Cardiac septum (tissue), 1 donor: Measurements from ENCODE around the gene GRIN1. TPM values are rescaled to one million over a fixed set of nuclear protein-coding genes. Genes with fewer than 3 reads are reported as not detected.
A peak's percentile ranks its signal among the peaks of the same experiment; 100 is the strongest.

Source experiments
- DNase-seq: peaks from one replicate; pipeline ENCODE4 v3.0.0-alpha.2; 2020; ENCODE audit warnings: low spot score
- intact Hi-C: fragments of 100-400 bp; cut with DNase I; formaldehyde crosslinking; loops from one replicate; pipeline ENCODE4 v1.14.0; 2022
- total RNA-seq: library from RNA; stranded (reverse); fragmentation: NEBNext Ultra II Directional; extraction: Animal tissue kit (Norgen Biotek cat#: 25700); gene quantifications from one replicate; pipeline ENCODE4 v1.2.1, GENCODE V29; 2021
- donor health status: DM: no; HTN: no; CAD: no.

GRIN1 gene
- total RNA-seq, 1 donor from 2014 or later = not detected

DNA sequence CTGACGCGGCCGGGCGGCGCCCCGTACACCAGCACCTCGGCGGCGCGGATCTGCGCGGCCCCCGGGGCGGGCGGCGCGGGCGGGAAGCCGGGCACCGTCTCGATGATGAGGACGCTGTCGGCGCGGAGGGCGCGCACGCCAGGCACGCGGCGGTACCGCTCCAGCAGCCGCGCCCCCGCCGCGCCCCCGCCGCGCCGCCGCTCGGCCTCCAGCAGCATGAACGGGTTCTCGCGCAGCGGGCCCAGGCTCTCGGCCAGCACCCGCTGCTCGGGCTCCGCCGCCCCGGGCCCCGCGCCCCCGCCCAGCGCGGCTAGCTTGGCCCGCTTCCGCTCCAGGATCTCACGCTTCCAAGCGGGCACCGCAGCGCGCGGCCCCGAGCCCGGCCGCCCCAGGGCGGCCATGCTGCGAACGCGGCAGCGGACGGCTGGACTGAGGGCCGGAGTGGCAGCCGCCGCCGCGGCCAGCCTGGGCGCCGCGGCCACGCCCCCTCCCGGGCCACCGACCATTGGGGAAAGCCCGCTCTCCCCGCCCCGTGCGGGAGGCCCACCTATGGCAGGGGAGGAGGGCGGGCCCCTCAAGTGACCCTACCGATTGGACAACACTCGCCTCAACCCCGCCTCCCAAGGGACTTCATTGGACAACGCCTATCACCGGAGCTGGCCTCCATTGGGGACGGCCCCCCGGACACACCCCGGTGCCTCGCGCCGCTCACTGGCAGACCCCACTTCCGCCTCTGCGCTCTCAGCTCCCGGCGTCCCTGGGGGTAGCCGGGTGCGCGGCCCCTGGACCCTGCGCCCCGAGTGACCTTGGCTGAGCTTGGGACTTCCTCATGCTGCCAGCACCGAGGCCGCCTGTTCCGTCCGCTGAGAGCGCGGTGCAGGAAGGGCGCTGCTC, 61.6 kb downstream of the GRIN1 start, which contains the start of gene TPRN:
Gene TPRN, minus strand, starts transcription at position 431 of the 894 bp plus-strand sequence. Its CDS starts 30 bp downstream, at position 401.
- intact Hi-C loops = loop anchor here (2.0 kb wide), 1 partner anchor 22 kb away; the partner anchor contains the start of gene RNF208

GRCh38 chr9:137201205-137201868, 62.4 kb downstream of the GRIN1 start:
- intact Hi-C loops = loop anchor here (2.0 kb wide), 1 partner anchor 21 kb away; the partner anchor contains the start of gene RNF208
- no peak for DNase-seq

More for the DNA sequence above, 61.6 kb downstream of the GRIN1 start, which contains the start of gene TPRN:
- DNase-seq = peak; percentile 99

DNA sequence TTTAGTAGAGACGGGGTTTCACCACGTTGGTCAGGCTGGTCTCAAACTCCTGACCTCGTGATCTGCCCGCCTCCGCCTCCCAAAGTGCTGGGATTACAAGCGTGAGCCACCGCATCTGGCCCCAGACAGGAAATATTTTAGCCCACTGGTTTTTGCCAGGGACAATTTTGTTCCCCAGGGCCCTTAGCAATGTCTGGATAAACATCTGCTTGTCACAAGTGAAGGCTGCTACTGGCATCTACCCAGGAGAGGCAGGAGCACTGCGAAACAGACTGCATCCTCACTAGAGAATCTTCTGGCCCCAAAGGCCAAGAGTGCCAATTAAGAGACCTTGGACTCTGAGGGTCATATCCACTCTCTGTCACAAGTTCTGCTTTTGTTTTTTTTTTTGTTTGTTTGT, 64.0 kb downstream of the GRIN1 start:
- no peak for DNase-seq
- intact Hi-C loops = no loop called here

- intact Hi-C loops = loop anchor here (2.0 kb wide), 1 partner anchor 16 kb away; the partner anchor contains the start of genes ANAPC2 and SSNA1
- DNase-seq = no peak
Observed at GRCh38 chr9:137204731-137205125, 65.8 kb downstream of the GRIN1 start.

GRCh38 chr9:137205126-137206069, 66.4 kb downstream of the GRIN1 start, which contains the start of the genes NDOR1 and TMEM203:
NDOR1 (plus strand) TSS chr9:137205700; CDS start chr9:137205778, 78 bp downstream.
TMEM203 (minus strand) TSS chr9:137205648; CDS start chr9:137205414, 234 bp downstream.
- intact Hi-C loops = loop anchor here (2.0 kb wide), 1 partner anchor 17 kb away; the partner anchor contains the start of genes ANAPC2 and SSNA1
- peak; percentile 97 for DNase-seq

GRCh38 chr9:137206602-137207001, 67.6 kb downstream of the GRIN1 start:
- intact Hi-C loops = no loop called here
- DNase-seq = no peak

DNA sequence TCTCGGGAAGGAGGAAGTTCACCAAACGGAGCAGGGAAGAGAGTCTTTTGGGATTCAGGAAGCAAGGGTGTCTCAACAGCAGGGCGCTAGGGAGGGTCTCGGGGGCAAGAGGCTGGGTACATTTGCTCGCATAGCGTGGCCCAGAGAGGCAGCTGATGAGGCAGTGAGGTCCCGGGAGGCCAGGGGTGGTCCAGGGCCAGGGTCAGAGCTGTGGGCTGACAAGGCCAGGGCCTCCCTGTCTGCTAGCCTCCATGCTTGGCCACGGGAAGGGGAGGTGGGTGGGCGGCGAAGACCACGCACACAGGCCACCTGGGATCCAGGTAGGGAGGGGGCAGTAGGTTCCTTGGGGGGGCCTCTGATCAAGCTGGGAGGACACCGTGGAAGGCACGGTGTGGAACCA, 72.6 kb downstream of the GRIN1 start:
- DNase-seq = no peak
- intact Hi-C loops = no loop called here

DNA sequence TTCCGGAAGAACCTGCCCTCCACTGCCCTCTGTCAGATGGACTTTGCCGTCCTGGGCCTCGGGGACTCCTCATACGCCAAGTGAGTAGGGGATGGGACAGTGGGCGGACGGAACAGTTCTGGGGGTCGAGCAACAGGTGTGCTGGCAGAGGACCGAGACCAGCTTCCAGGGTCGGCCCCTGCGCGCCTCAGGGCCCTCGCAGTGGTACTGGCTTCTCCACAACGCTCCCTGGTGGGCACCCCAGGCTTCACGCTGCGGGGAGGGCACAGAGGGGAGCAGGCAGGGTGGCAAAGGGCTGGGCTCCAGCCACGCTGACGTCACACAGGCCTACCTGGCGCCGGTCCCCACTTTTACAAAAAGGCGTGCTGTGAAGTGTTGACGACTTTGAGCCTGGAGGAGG, 73.6 kb downstream of the GRIN1 start:
- DNase-seq = no peak
- intact Hi-C loops = no loop called here

DNA sequence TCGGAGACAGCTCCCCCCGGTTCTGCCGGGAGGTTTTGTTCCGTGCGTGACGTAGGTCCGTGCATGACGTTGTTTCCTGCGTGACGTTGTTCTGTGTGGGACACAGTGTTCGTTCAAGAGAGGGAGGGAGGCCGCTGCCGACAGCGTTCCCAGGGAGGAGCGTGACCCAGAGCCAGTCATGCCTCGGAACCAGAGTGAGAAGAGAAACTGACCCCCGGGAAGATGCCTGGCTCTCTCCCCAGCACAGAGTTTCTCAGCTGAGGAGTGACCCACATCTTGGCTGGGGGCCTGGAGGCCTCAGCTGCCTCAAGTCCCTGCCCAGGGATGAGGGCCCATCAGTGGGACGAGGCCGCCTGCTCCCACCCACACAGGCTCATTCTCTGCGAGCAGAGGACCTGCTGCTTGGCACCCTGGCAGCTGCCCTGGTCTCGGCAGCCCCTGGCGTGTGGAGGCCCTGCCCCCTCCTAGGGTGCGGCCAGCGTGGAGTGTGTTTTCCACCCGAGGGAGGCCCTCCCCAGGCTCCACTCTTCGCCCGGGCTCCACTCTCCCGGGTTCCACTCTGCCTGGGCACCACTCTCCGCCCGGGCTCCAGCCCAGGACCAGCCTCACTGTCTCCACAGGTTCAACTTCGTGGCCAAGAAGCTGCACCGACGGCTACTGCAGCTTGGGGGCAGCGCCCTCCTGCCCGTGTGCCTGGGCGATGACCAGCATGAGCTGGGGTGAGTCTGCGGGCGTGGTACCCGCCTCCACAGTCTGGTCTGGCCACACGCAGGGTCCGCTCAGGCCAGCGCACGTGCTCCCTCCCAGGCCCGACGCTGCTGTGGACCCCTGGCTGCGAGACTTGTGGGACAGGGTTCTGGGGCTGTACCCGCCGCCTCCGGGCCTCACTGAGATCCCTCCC, 74.5 kb downstream of the GRIN1 start:
- intact Hi-C loops = no loop called here
- no peak for DNase-seq

- no peak for DNase-seq
- intact Hi-C loops = no loop called here
Observed at GRCh38 chr9:137214620-137215019, 75.7 kb downstream of the GRIN1 start.

- intact Hi-C loops = no loop called here
- no peak for DNase-seq
Observed at GRCh38 chr9:137215196-137215986, 76.4 kb downstream of the GRIN1 start.

DNA sequence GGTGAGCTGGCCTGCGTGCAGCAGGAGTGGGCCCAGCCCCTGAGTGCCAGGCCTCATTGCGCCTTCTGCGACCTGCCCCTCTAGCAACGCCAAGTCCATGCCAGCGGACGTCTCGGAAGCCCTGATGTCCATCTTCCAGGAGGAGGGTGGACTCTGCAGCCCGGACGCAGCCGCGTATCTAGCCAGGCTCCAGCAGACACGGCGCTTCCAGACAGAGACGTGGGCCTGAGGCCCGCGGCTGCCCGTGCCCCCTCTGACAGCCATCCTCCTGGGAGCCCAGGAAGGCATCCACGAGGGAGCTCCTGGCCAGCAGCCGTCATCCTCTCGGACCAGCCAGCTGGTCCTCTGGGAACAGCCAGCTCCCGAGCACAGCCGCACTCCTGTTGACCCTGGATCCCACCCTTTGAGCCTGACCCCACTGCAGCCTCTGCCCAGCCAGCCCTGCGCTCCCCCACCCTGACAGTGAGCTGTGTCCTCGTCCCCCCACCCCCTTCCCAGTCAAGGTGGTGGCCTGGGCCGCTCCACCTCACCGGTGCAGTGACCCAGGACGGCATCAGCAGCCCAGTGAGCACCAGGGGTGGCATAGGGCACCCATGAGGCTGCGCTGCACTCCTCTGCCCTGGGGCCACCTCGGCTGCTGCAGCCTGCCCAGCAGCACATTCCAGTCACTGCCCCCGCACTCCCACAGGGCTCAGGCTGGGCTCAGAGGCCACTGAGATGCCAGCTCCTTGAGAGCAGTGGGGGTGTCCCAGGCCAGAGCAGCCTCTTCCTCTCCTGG, 77.4 kb downstream of the GRIN1 start:
- no peak for DNase-seq
- intact Hi-C loops = no loop called here

DNA sequence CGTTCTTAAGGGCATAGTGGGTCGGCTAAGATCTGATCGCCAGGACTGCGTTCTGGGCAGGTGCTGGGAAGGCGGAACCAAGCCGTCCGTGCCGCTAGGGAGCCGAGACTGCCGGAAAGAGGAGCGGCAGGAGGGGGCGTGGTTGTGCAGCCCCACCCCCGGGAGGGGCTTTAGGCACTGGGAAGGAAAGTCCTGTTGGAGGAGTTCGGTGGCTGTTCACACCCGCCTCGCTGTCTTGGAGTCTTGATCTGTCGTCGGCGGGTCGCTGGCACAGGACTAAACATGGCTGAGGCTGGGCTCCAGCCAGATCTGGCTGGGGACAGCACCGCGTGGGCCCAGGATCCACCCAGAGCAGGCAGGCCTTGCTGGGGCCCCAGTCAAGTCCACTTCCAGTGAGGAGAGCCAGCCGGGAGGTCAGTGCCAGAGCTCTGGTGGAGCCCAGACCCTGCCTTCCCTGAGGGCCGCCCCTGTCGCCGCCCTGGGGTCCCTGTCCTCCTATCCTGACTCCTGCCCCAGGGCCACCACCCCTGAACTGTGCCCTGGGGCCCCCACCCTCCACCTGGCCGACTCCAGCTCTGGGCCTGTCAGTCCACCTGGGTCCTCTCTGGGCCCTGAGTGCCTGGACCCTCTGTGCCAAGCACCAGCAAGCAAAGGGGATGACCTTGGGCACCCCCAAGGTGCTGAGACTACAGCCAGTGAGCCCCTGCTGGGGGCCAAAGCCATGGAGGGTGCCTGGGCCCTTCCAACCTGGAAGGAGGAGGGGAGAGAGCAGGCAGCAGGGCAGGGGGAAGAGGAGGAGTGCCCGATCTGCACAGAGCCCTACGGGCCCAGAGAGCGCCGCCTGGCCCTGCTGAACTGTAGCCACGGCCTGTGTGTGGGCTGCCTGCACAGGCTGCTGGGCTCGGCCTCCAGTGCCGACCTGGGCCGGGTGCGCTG, 78.6 kb downstream of the GRIN1 start:
- intact Hi-C loops = no loop called here

DNA sequence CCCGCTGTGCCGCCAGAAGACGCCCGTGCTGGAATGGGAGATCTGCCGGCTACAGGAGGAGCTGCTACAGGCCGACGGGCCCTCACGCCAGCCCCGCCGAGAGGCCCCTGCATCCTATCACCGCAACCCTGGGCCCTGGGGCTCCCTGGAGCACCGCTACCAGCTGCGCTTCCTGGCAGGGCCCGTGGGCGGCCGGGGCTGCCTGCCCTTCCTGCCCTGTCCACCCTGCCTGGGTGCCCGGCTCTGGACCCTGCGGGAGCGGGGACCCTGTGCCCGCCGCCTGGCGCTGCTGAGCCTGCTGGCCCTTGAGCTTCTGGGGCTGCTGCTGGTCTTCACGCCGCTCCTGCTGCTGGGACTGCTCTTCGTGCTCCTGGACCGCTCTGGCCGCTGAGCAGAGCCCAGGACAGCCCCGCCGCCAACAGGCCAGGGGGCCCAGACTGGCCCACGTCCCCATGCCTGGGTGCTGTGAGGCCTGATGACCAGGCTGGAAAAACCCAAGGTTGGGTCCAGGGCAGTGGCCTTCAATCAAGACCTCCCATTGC, 79.3 kb downstream of the GRIN1 start:
- no peak for DNase-seq
- intact Hi-C loops = no loop called here

More for the DNA sequence above, 78.6 kb downstream of the GRIN1 start:
- no peak for DNase-seq
